HepG2 (cell line): Measurements from ENCODE around the gene DCAF7. TPM values are rescaled to one million over a fixed set of nuclear protein-coding genes. Genes with fewer than 3 reads are reported as not detected.

Experiments
- ARNT2 ChIP-seq: sonication (generic); formaldehyde crosslinking; IDR thresholded peaks from 2 replicates; pipeline ENCODE4 v1.8.0; 2022; ENCODE audit warnings: mild to moderate bottlenecking, low read depth, missing genetic modification reagents, moderate library complexity
- ATAD3A ChIP-seq: sonication (generic); formaldehyde crosslinking; IDR thresholded peaks from 2 replicates; pipeline ENCODE4 v1.4.0; 2020; ENCODE audit warnings: missing genetic modification reagents
- ATF3 ChIP-seq: sonication (generic); formaldehyde crosslinking; IDR thresholded peaks from 2 replicates; pipeline ENCODE4 v1.4.0; 2020; ENCODE audit warnings: missing genetic modification reagents
- CCAR2 ChIP-seq: fragments of 200-400 bp; formaldehyde crosslinking; optimal IDR thresholded peaks from 2 replicates; pipeline ENCODE3; 2018; ENCODE audit warnings: low read depth, mild to moderate bottlenecking, low read length, moderate library complexity
- HNF1A ChIP-seq, 2 experiments: sonication (generic) in 1 of 2; formaldehyde crosslinking in 1 of 2; IDR thresholded peaks; 2 replicates each; pipeline versions ENCODE4 v1.4.0 to v1.6.1; 2016 to 2020; ENCODE audit warnings: borderline replicate concordance in 1 of 2, low read depth in 1 of 2, mild to moderate bottlenecking in 1 of 2, missing genetic modification reagents in 1 of 2
- RAD21 ChIP-seq: fragments of 450-650 bp; formaldehyde crosslinking; IDR thresholded peaks from 2 replicates; pipeline ENCODE4 v1.5.0; 2020; ENCODE audit warnings: mild to moderate bottlenecking
- SMC3 ChIP-seq: IDR thresholded peaks from 2 replicates; pipeline ENCODE4 v1.6.1; 2011; ENCODE audit warnings: low read length, improper control_type of control experiment
- TRIM24 ChIP-seq: sonication (generic); formaldehyde crosslinking; IDR thresholded peaks from 2 replicates; pipeline ENCODE4 v1.8.0; 2022; ENCODE audit warnings: mild to moderate bottlenecking, missing genetic modification reagents
- ZBTB43 ChIP-seq: sonication (generic); formaldehyde crosslinking; conservative IDR thresholded peaks from 2 replicates; pipeline ENCODE4 v1.4.0; 2020; ENCODE audit warnings: missing genetic modification reagents
- ZNF143 ChIP-seq: sonication (generic); formaldehyde crosslinking; IDR thresholded peaks from 2 replicates; pipeline ENCODE4 v1.4.0; 2020; ENCODE audit warnings: missing genetic modification reagents
- ZNF280D ChIP-seq: sonication (generic); formaldehyde crosslinking; IDR thresholded peaks from 2 replicates; pipeline ENCODE4 v1.5.1; 2020; ENCODE audit warnings: mild to moderate bottlenecking, missing genetic modification reagents
- ZSCAN29 ChIP-seq: sonication (generic); formaldehyde crosslinking; conservative IDR thresholded peaks from 2 replicates; pipeline ENCODE4 v1.4.0; 2020; ENCODE audit warnings: mild to moderate bottlenecking, missing genetic modification reagents
- polyA plus RNA-seq, 8 experiments: library from polyadenylated mRNA; depleted of rRNA in 3 of 8; stranded (reverse) in 7 of 8; unstranded in 1 of 8; fragments of >200 nt; fragmentation: Illumina TruSeq in 4 of 8; extraction: Trizol in 4 of 8; gene quantifications; 2 replicates each; pipeline versions ENCODE4 v1.2.1 to v1.2.3, GENCODE V29; 2011 to 2016; ENCODE audit warnings: low read depth in 4 of 8, missing spikeins in 1 of 8, mixed read lengths in 1 of 8; ENCODE audit not compliant: insufficient read depth in 1 of 8
- total RNA-seq, 5 experiments: library from RNA; depleted of rRNA; stranded (reverse); fragments of >200 nt; fragmentation: Illumina TruSeq; extraction: Trizol; gene quantifications; 2 replicates each; pipeline ENCODE4 v1.2.3, GENCODE V29; 2016; ENCODE audit warnings: low read depth in 1 of 5
- TF ChIP-seq, protein P1 (sequence below), 2 experiments: fragments of 450-650 bp in 1 of 2; sonication (generic) in 1 of 2; formaldehyde crosslinking; IDR thresholded peaks; 2 replicates each; pipeline versions ENCODE4 v1.5.0 to v1.8.0; 2020 to 2022; ENCODE audit warnings: mild to moderate bottlenecking in 1 of 2, missing genetic modification reagents in 1 of 2
- TF ChIP-seq, protein P2 (sequence below): sonication (generic); formaldehyde crosslinking; IDR thresholded peaks from 2 replicates; pipeline ENCODE4 v1.9.0; 2022; ENCODE audit warnings: missing genetic modification reagents, mild to moderate bottlenecking, borderline replicate concordance

Gene DCAF7
- total and polyA plus RNA-seq, 2 of the 13 experiments (the other 11 are each of a cell fraction or from before 2014, with no cell fraction given) = 55.2 to 73.4 TPM

DNA sequence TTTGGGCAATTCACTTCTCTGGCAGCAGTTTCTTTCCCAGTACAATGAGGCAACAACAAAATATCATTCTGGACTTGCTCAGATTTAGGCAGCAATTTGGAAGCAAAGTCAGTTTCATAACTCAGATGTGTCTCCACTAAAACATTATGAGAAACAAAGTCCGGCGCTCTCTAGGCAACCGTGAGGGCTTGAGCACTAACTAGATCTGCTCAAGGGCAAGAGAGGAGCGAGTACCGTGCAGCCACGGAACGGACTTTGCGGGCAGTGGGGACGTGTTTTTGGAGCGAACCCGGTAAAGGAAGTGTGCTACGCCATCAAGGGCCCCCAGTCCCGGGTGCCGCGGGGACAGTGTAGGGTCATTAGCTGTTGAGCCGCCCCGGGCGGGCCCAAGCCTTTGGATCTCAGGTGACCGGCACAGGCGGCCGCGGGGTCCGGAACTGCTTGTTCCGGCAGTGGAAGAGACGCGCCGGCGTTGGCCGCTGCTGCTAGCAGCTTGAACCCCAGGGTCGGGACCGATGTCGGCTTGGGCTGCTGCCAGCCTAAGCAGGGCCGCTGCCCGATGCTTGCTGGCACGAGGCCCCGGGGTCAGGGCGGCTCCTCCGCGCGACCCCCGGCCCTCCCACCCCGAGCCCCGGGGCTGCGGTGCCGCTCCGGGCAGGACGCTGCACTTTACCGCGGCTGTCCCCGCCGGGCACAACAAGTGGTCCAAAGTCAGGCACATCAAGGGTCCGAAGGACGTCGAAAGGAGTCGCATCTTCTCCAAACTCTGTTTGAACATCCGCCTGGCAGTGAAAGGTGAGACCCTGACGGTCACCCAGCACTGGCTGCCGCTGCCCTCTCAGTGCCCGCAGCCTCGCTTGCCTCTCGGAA lies 50.5 kb downstream of the DCAF7 start, which contains the start of gene TACO1 (continued):
- peak; percentile 69; the same call in 1 of the 2 replicates for TF ChIP-seq HNF1A (IDR thresholded peaks at IDR 0.05; ENCODE audit: low read depth)
- TF ChIP-seq HNF1A (CRISPR knock-in tag; IDR thresholded peaks at IDR 0.05; ENCODE audit: borderline replicate concordance) = peak; percentile 80
- peak; percentile 64; the same call in 1 of the 2 replicates for TF ChIP-seq ZBTB43 (CRISPR knock-in tag)
- TF ChIP-seq ZNF143 (CRISPR knock-in tag) = peak; percentile 66
- TF ChIP-seq ARNT2 (CRISPR knock-in tag) = peak; percentile 56; the same call in 1 of the 2 replicates
- TF ChIP-seq ATAD3A (CRISPR knock-in tag) = peak; percentile 85
- TF ChIP-seq SMC3 = peak; percentile 42
- peak; percentile 98 for TF ChIP-seq CCAR2
- peak; percentile 73; the same call in 1 of the 2 replicates for TF ChIP-seq ATF3 (CRISPR knock-in tag)
- TF ChIP-seq ZSCAN29 (CRISPR knock-in tag) = no peak; the same call in 1 of the 2 replicates
- TF ChIP-seq RAD21 = peak; percentile 75
- peak; percentile 91 for TF ChIP-seq ZNF280D (CRISPR knock-in tag)
- TF ChIP-seq, protein P1, sequence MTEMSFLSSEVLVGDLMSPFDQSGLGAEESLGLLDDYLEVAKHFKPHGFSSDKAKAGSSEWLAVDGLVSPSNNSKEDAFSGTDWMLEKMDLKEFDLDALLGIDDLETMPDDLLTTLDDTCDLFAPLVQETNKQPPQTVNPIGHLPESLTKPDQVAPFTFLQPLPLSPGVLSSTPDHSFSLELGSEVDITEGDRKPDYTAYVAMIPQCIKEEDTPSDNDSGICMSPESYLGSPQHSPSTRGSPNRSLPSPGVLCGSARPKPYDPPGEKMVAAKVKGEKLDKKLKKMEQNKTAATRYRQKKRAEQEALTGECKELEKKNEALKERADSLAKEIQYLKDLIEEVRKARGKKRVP (CRISPR knock-in tag; IDR thresholded peaks at IDR 0.05) = 0 out of 4 replicates have a peak, but pooled peaks of 1 of the 2 experiments have one; percentile 66
- TF ChIP-seq TRIM24 = no peak
- TF ChIP-seq, protein P2, sequence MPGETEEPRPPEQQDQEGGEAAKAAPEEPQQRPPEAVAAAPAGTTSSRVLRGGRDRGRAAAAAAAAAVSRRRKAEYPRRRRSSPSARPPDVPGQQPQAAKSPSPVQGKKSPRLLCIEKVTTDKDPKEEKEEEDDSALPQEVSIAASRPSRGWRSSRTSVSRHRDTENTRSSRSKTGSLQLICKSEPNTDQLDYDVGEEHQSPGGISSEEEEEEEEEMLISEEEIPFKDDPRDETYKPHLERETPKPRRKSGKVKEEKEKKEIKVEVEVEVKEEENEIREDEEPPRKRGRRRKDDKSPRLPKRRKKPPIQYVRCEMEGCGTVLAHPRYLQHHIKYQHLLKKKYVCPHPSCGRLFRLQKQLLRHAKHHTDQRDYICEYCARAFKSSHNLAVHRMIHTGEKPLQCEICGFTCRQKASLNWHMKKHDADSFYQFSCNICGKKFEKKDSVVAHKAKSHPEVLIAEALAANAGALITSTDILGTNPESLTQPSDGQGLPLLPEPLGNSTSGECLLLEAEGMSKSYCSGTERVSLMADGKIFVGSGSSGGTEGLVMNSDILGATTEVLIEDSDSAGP (CRISPR knock-in tag) = peak; percentile 95
